ENCODE measurements around the gene HS2ST1. TPM values are rescaled to one million over a fixed set of nuclear protein-coding genes. Genes with fewer than 3 reads are reported as not detected.

HS2ST1 gene
- total RNA-seq, 1 donor from 2014 or later: 12.6 TPM

GRCh38 chr1:86906419-86906818 is 8.0 kb upstream of the HS2ST1 start:
- peaks cover 36% of the 10 kb centered on the region for H3K4me1 ChIP-seq
- TF ChIP-seq CTCF (IDR thresholded peaks at IDR 0.05; ENCODE audit: borderline replicate concordance): no peak
- intact Hi-C loops (cut with micrococcal nuclease): no loop called here
- no peaks in the 10 kb centered on the region for H3K27me3 ChIP-seq (ENCODE audit: low read depth)
- peaks cover 15% of the 10 kb centered on the region for H3K36me3 ChIP-seq
- DNase-seq: no peak
- no peak overlapping the region for H3K4me3 ChIP-seq
- no peak overlapping the region for H3K27ac ChIP-seq (replicated peaks)
- no peaks in the 10 kb centered on the region for H3K9me3 ChIP-seq (replicated peaks)

- intact Hi-C loops (cut with micrococcal nuclease): no loop called here
- no peaks in the 10 kb centered on the region for H3K27me3 ChIP-seq (ENCODE audit: low read depth)
- H3K9me3 ChIP-seq (replicated peaks): no peaks in the 10 kb centered on the region
- peak overlapping the region; percentile 88 for H3K4me3 ChIP-seq
- H3K4me1 ChIP-seq: peaks cover 69% of the 10 kb centered on the region
- H3K27ac ChIP-seq (replicated peaks): no peak overlapping the region
- no peak for DNase-seq
- peaks cover 3% of the 10 kb centered on the region for H3K36me3 ChIP-seq
- no peak for TF ChIP-seq CTCF (IDR thresholded peaks at IDR 0.05; ENCODE audit: borderline replicate concordance)
These were observed 2.0 kb upstream of the HS2ST1 start for GRCh38 chr1:86912281-86912900.

GRCh38 chr1:86913399-86913895 is 988 bp upstream of the HS2ST1 start:
- intact Hi-C loops (cut with micrococcal nuclease): no loop called here
- Histone ChIP-seq H3K4me1 (peaks cover 66% of the 10 kb centered on the region), H3K27me3 (ENCODE audit: low read depth) (no peaks in the 10 kb centered on the region), H3K36me3 (no peaks in the 10 kb centered on the region), H3K27ac (replicated peaks) (peak overlapping the region; percentile 93), H3K4me3 (peak overlapping the region; percentile 88), H3K9me3 (replicated peaks) (no peaks in the 10 kb centered on the region)
- DNase-seq: no peak
- TF ChIP-seq CTCF (IDR thresholded peaks at IDR 0.05; ENCODE audit: borderline replicate concordance): no peak

GRCh38 chr1:86913896-86914600 is 387 bp upstream of the HS2ST1 start, which contains the start of gene SELENOF:
Gene SELENOF, minus strand, starts transcription at chr1:86914126. Its CDS starts 15 bp downstream, at chr1:86914111.
- intact Hi-C loops (cut with micrococcal nuclease): no loop called here
- Histone ChIP-seq H3K4me1 (peaks cover 60% of the 10 kb centered on the region), H3K36me3 (no peaks in the 10 kb centered on the region), H3K4me3 (peak within 1 kb of the TSS; percentile 88), H3K27ac (replicated peaks) (peak within 1 kb of the TSS; percentile 93), H3K27me3 (ENCODE audit: low read depth) (no peaks in the 10 kb centered on the region), H3K9me3 (replicated peaks) (no peaks in the 10 kb centered on the region)
- TF ChIP-seq CTCF (IDR thresholded peaks at IDR 0.05; ENCODE audit: borderline replicate concordance): no peak
- DNase-seq: peak; percentile 99

- intact Hi-C loops (cut with micrococcal nuclease): no loop called here
- Histone ChIP-seq H3K9me3 (replicated peaks) (no peaks in the 10 kb centered on the region), H3K27ac (replicated peaks) (peak overlapping the region; percentile 89), H3K27me3 (ENCODE audit: low read depth) (no peaks in the 10 kb centered on the region), H3K4me3 (peak overlapping the region; percentile 88), H3K36me3 (no peaks in the 10 kb centered on the region), H3K4me1 (peaks cover 54% of the 10 kb centered on the region)
- peak; percentile 33 for DNase-seq
- no peak for TF ChIP-seq CTCF (IDR thresholded peaks at IDR 0.05; ENCODE audit: borderline replicate concordance)
These were observed 732 bp downstream of the HS2ST1 start for GRCh38 chr1:86914998-86915736.
